Thymus (tissue), 11 donors: ENCODE measurements around the gene C2orf42. TPM values are rescaled to one million over a fixed set of nuclear protein-coding genes. Genes with fewer than 3 reads are reported as not detected.
"Not testable (repeated sequence)": the region's sequence is repeated elsewhere in the genome, so short reads cannot be mapped to it uniquely, and the experiment has no call there.

Experiments used
- DNase-seq, 9 donors: peaks; one replicate each; pipeline ENCODE4 v3.0.0-alpha.2; 2013; ENCODE audit warnings: low spot score in 9 of 9, low read depth in 6 of 9, missing footprints in 1 of 9
- H3K27ac ChIP-seq, 2 donors: one replicate each; pipeline ENCODE4 v1.5.1; 2013; ENCODE audit warnings: control low read depth in 1 of 2, low read depth in 1 of 2, low read length in 1 of 2, mild to moderate bottlenecking in 1 of 2, moderate library complexity in 1 of 2
- H3K27me3 ChIP-seq, 2 donors: one replicate each; pipeline ENCODE4 v1.5.1; 2013; ENCODE audit warnings: low read length in 1 of 2; ENCODE audit not compliant: control insufficient read depth in 2 of 2, insufficient read depth in 1 of 2
- H3K36me3 ChIP-seq, 2 donors: one replicate each; pipeline ENCODE4 v1.5.1; 2013; ENCODE audit warnings: low read length in 1 of 2, mild to moderate bottlenecking in 1 of 2, moderate library complexity in 1 of 2; ENCODE audit not compliant: control insufficient read depth in 2 of 2, insufficient read depth in 2 of 2
- H3K4me1 ChIP-seq, 2 donors: one replicate each; pipeline ENCODE4 v1.5.1; 2013; ENCODE audit warnings: low read length in 2 of 2; ENCODE audit not compliant: control insufficient read depth in 2 of 2, insufficient read depth in 2 of 2
- H3K4me3 ChIP-seq, 2 donors: one replicate each; pipeline ENCODE4 v1.5.1; 2013; ENCODE audit warnings: low read length in 2 of 2, control low read depth in 1 of 2, mild to moderate bottlenecking in 1 of 2
- H3K9me3 ChIP-seq, 2 donors: one replicate each; pipeline ENCODE4 v1.5.1; 2013; ENCODE audit warnings: low read length in 1 of 2, mild to moderate bottlenecking in 1 of 2; ENCODE audit not compliant: control insufficient read depth in 2 of 2, insufficient read depth in 1 of 2
- WGBS: extraction: QIAGEN DNeasy Blood & Tissue Kit; methylation state at CpG from one replicate; pipeline ENCODE4 v1.1.7; 2013; 5-methylcytosine and 5-hydroxymethylcytosine counted together
- polyA plus RNA-seq: library from polyadenylated mRNA; stranded (reverse); fragments of 200-250 nt; gene quantifications from one replicate; pipeline ENCODE4 v1.2.3, GENCODE V29; 2013
- total RNA-seq: library from RNA; stranded (reverse); fragments of 120-200 nt; gene quantifications from one replicate; pipeline ENCODE4 v1.2.4, GENCODE V29; 2013
- donor health status: healthy.

Gene C2orf42
- total and polyA plus RNA-seq, 2 donors, result 15.4 to 15.7 TPM

DNA sequence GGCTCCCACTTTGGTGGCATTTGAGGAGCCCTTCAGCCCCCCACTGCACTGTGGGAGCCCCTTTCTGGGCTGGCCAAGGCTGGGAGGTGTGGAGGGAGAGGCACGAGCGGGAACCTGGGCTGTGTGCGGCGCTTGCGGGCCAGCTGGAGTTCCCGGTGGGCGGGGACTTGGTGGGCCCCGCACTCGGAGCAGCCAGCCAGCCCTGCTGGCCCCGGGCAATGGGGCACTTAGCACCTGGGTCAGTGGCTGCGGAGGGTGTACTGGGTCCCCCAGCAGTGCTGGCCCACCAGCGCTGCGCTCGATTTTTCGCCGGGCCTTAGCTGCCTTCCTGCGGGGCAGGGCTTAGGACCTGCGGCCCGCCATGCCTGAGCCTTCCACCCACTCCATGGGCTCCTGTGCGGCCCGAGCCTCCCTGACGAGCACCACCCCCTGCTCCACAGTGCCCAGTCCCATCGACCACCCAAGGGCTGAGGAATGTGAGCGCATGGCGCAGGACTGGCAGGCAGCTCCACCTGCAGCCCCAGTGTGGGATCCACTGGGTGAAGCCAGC, 42.5 kb downstream of the C2orf42 start:
- not testable (repeated sequence) for H3K9me3 ChIP-seq, H3K27ac ChIP-seq, H3K4me3 ChIP-seq, H3K27me3 ChIP-seq, H3K4me1 ChIP-seq, DNase-seq
- 98% methylated on average over 25 of the region's 25 CpGs for WGBS
- H3K36me3 ChIP-seq, result peaks cover 16 to 24% of the 10 kb centered on the region in 2 donors

DNA sequence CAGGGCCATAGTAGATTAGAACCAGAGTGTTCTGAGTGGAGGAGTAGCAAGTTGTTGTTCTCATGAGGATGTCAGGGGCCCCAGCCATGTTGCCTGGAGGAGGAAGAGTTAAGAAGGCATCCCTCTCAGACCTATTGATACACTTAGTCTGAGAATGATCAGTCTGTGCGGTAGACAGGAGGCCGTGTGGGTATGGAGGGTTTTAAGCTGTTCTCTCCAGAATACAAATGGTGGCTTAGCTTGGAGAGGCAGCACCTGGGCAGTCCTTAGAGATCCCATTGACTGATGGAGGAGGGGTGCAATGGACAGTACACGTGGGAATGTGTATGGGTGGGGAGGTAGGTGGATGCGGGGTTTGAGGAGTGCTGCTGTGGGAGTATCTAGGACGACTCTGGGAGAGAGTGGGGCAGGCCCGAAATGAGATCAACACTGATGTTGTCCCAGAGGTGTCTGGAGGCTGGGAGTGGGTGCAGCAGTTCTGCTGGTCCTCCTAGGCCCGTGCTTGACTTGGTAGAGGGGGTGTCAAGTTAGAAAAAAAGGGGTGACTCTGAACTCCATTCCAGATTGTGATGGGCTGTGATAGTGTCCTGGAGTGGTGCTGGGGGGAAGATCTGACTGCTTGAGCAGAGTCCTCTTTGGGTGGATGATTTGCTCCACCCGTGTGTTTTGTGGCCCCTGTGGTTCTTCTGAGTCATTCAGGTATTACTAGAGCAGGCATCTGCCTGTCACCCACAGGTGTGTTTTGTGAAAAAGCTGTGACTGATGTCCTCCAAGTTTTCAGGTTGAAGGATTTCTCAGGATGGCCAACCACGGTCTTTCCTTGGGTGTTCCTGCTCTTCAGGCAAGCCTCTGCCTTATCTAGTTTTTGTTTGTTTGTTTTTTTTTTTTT, 44.7 kb downstream of the C2orf42 start:
- H3K4me1 ChIP-seq, result peaks cover 11 to 15% of the 10 kb centered on the region in 2 donors
- 90% methylated on average over 9 of the region's 9 CpGs for WGBS
- no peaks in the 10 kb centered on the region for H3K27me3 ChIP-seq
- H3K4me3 ChIP-seq, result no peak overlapping the region
- H3K9me3 ChIP-seq, result peaks cover 0 to 8% of the 10 kb centered on the region in 2 donors
- H3K27ac ChIP-seq, result no peak overlapping the region
- no peak for DNase-seq
- peaks cover 11 to 12% of the 10 kb centered on the region in 2 donors for H3K36me3 ChIP-seq

DNA sequence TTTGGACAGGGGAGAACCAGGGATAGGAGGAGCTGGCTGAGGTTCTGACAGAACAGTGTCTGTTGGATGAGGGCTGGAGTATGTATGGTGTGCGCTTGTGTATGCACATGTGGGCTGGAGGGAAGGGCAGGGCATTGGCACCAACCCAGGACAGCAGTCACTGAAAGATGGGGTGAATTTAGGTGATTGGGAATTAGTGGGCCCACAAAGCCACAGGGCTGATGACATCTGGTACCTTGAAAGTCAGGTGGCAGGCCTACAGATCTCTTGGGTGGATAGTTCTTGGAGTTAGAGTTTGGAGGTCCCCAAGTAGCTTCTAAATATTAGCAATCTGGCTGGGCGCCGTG, 45.7 kb downstream of the C2orf42 start:
- DNase-seq, result no peak
- 99% methylated on average over 3 of the region's 3 CpGs for WGBS
- Histone ChIP-seq H3K4me1 (peaks cover 17 to 25% of the 10 kb centered on the region in 2 donors), H3K9me3 (peaks cover 0 to 8% of the 10 kb centered on the region in 2 donors), H3K27ac (no peak overlapping the region), H3K4me3 (no peak overlapping the region), H3K27me3 (no peaks in the 10 kb centered on the region), H3K36me3 (peaks cover 6 to 8% of the 10 kb centered on the region in 2 donors)

GRCh38 chr2:70144443-70145143, 46.2 kb downstream of the C2orf42 start:
- peaks cover under 1 to 3% of the 10 kb centered on the region in 2 donors for H3K36me3 ChIP-seq
- 94% methylated on average over 21 of the region's 21 CpGs for WGBS
- H3K27ac ChIP-seq, result no peak overlapping the region

DNA sequence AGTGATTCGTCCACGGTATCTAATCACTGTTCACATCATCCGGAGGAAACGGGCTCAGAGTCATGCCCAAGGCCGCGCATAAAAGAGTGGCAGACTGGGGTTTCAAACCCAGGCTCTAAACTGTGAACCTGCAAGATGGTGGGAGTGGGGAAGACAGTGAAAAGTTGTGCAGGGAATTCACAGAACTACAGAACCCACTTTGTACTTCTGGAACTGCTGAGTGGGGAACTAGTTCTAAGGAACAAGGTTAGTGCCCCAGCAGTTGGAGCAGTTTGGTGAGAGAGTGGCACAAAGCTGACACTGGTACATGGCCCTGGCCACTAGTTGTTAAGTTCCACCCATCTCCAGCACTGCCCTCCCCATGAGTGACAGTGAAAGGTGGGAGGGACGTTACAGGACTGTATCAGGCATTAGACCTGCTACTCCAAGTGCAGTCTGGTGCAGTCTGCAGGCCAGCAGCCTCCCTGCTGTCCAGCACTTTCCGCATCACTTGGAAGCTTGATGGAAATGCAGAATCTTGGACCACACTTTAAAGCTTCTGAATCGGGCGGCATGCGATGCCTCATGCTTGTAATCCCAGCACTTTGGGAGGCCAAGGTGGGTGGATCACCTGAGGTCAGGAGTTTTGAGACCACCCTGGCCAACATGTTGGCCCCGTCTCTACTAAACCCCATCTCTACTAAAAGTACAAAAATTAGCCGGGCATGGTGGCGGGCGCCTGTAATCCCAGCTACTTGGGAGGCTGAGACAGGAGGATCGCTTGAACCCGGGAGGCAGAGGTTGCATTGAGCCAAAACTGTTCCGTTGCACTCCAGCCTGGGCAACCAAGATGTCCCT, 47.3 kb downstream of the C2orf42 start:
- Histone ChIP-seq H3K4me3 (peak overlapping the region; percentile 41 to 48), H3K36me3 (no peaks in the 10 kb centered on the region), H3K4me1 (peaks cover 17 to 37% of the 10 kb centered on the region in 2 donors), H3K27me3 (no peaks in the 10 kb centered on the region), H3K27ac (peak overlapping the region; percentile 93 to 94), H3K9me3 (peaks cover 0 to 8% of the 10 kb centered on the region in 2 donors)
- 63% methylated on average over 18 of the region's 18 CpGs for WGBS
- DNase-seq, result peak in 2 of 9 donors; percentile 42 to 82

More at GRCh38 chr2:70144443-70145143, 46.2 kb downstream of the C2orf42 start:
- Histone ChIP-seq H3K4me3 (no peak overlapping the region), H3K9me3 (peaks cover 0 to 8% of the 10 kb centered on the region in 2 donors), H3K27me3 (no peaks in the 10 kb centered on the region), H3K4me1 (peaks cover 17 to 29% of the 10 kb centered on the region in 2 donors)
- DNase-seq, result peak in 1 of 9 donors; percentile 45

GRCh38 chr2:70142590-70143313, 48.1 kb downstream of the C2orf42 start:
- Histone ChIP-seq H3K4me1 (peaks cover 19 to 44% of the 10 kb centered on the region in 2 donors), H3K4me3 (peak overlapping the region; percentile 70 to 72), H3K27me3 (no peaks in the 10 kb centered on the region), H3K36me3 (no peaks in the 10 kb centered on the region), H3K9me3 (peaks cover 0 to 8% of the 10 kb centered on the region in 2 donors), H3K27ac (peak overlapping the region; percentile 98 to 99)
- WGBS, result under 1% methylated on average over 50 of the region's 50 CpGs
- peak; percentile 94 to 100 (median 100) for DNase-seq

GRCh38 chr2:70141902-70142589, 48.8 kb downstream of the C2orf42 start:
- Histone ChIP-seq H3K4me3 (peak overlapping the region; percentile 70 to 72), H3K9me3 (peaks cover 0 to 8% of the 10 kb centered on the region in 2 donors), H3K27me3 (no peaks in the 10 kb centered on the region), H3K36me3 (no peaks in the 10 kb centered on the region), H3K4me1 (peaks cover 25 to 51% of the 10 kb centered on the region in 2 donors), H3K27ac (peak overlapping the region; percentile 98 to 99)
- DNase-seq, result peak in 2 of 9 donors; percentile 64 to 75
- WGBS, result 2% methylated on average over 73 of the region's 73 CpGs
